B cell (primary cell): Measurements from ENCODE around the gene SPTBN1.

ENCODE experiments used
- EZH2 ChIP-seq: IDR thresholded peaks from 2 replicates; pipeline ENCODE4 v1.6.1; 2012; ENCODE audit warnings: borderline replicate concordance, low read depth, mild to moderate bottlenecking, moderate library complexity, low read length; ENCODE audit not compliant: insufficient read depth, poor library complexity, severe bottlenecking
- TF ChIP-seq, protein P1 (sequence below): fragments of 200-600 bp; IDR thresholded peaks from one replicate; pipeline ENCODE4 v1.8.0; 2022; ENCODE audit warnings: antibody characterized with exemption, mild to moderate bottlenecking

DNA sequence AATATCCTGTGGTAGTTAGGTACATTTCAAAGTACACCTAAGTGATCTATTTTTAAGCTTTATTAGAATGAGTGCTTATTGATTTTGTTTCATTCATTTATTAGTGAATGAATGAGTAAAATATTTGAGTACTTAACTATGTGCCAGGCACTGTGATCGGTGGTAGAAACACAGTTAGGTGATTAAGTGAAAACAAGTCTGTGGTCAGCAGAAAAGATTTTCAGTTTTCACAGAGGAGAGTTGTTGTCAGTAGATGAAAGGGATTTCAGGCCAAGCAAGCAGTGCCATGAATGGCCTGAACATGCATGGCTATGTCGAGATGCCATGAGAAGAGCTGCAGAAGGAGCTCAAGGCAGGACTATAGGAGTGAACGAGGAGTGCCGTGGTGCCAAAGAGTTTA lies 85.9 kb downstream of the SPTBN1 start:
- TF ChIP-seq, protein P1, sequence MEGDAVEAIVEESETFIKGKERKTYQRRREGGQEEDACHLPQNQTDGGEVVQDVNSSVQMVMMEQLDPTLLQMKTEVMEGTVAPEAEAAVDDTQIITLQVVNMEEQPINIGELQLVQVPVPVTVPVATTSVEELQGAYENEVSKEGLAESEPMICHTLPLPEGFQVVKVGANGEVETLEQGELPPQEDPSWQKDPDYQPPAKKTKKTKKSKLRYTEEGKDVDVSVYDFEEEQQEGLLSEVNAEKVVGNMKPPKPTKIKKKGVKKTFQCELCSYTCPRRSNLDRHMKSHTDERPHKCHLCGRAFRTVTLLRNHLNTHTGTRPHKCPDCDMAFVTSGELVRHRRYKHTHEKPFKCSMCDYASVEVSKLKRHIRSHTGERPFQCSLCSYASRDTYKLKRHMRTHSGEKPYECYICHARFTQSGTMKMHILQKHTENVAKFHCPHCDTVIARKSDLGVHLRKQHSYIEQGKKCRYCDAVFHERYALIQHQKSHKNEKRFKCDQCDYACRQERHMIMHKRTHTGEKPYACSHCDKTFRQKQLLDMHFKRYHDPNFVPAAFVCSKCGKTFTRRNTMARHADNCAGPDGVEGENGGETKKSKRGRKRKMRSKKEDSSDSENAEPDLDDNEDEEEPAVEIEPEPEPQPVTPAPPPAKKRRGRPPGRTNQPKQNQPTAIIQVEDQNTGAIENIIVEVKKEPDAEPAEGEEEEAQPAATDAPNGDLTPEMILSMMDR: no peak
- TF ChIP-seq EZH2: no peak
